COLO829 (cell line): ENCODE measurements around the gene ZNF236.
A peak's percentile ranks its signal among the peaks of the same experiment; 100 is the strongest.
"Not testable (repeated sequence)": the region's sequence is repeated elsewhere in the genome, so short reads cannot be mapped to it uniquely, and the experiment has no call there.

ENCODE experiments used
- DNase-seq: peaks from one replicate; pipeline ENCODE4 v3.0.0; 2012; ENCODE audit warnings: low spot score

ZNF236 gene

DNA sequence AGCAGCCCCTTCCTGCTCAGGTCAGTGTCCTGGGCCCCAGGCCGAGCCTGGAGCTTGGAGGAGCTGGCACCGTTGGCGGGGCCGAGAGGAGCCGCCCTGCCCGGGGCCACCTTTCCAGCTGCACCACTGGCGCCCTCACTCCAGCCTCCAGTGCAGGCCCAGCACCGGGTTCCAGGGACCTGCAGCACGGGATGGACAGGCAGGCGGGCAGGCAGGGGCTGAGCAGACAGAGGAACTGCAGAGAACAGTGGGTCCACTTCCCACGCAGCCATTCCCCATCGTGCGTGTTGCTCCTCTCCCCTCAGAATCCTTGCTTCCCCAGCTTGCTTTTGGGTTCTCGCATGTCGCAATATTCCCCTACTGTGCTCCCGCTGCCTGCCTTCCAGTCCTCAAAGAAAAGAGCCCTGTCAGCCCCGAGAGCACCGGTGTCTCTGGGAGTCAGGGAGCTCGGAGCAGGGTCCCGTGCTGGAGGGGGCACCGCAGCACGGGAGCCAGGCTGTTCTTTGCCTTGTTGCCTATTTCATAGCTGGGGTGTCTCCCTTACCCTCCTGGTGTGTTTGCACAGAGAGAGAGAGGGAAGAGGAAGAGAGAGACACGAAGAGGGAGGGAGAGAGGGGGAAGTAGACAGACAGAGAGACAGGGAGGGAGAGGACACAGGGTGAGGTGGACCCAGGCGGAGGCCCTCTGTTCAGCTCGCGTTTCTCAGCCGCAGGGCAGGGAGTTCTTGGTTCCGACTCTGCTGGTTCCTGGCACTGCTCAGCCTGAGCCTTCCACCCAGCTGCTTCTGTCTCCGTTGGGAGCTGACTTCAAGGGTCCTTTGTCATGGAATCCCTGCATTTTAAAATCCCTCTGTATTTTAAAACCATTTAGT is 184.2 kb downstream of the ZNF236 start:
- DNase-seq, result no peak

DNA sequence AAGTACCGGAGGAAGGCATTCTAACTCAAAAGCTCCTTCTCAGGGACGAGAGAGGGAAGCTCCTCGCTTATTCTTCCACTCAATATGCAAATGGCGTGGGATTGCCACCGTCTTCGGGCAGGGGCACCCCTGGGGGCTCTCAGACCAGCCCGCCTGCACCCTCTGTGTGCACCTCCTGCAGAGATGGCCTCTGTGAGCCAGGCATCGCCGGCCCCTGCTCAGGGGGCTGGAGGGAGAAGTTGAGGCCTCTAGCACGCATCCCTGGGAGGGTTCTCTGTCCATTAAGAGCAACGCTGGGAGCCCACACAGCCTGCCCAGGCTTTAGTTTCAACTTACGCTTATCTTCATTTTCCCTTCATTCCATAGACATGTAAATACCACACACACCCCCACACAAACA is 184.9 kb downstream of the ZNF236 start:
- no peak for DNase-seq

- no peak for DNase-seq
These were observed 185.6 kb downstream of the ZNF236 start for GRCh38 chr18:77008006-77008405.

DNA sequence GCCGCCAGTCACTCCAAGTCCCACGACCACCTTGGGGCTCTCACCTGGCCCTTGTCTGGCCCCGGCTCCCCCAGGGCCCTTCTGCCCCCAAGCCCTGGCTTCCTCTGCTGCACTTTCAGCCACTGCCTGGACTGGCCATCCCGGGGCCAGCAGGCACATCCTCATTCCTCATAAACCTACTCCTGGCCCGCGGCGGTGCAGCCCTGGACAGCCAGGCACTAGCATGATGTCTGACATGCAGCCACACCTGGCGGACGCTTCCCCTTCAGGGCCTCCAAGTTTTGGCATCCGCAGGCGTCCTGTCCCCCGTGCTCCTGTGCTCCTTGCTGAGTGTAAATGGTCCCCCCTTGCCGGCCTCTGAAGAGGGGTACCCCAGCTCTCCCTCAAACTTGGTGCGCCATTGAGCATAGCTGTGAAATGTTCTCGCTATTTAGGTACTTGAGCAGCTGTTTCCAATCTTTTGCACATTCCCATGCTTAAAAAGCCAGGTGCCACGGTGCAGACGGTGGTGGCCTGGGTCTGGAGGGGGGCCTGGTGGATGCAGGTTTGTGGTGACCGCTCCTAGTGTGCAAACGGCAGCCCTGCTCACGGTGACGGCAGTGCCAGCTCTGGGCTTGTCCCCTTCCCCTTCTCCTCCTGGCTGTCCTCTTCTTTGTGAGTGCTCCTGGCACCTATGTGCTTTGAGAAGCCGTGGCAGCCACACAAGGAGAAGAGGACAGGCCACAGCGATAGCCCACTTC is 186.4 kb downstream of the ZNF236 start:
- DNase-seq, result no peak

GRCh38 chr18:77009675-77010074 is 187.3 kb downstream of the ZNF236 start:
- no peak for DNase-seq

GRCh38 chr18:77012120-77012519 is 189.8 kb downstream of the ZNF236 start:
- DNase-seq, result no peak

GRCh38 chr18:77012806-77013541 is 190.6 kb downstream of the ZNF236 start:
- no peak for DNase-seq

- DNase-seq, result peak; percentile 36
These were observed 191.6 kb downstream of the ZNF236 start for GRCh38 chr18:77013811-77014521.

DNA sequence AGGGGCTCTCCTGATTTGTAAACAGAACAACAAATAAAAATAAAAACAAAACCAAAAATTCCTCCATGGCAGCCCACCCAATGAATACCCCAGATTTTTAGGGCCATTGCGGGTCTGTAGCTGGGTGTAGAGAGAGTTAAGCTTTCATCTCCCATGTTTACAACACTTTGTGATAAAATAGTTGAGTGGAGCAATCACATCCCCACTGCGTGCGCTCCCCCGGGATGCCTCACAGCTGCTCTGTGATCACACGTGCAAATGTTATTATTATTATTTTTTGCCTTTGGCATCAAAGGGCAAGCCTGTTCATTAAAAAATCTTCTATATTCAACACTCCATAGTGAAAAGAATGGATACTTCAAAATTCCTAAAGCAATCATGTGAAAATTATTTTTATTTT is 192.2 kb downstream of the ZNF236 start:
- no peak for DNase-seq

DNA sequence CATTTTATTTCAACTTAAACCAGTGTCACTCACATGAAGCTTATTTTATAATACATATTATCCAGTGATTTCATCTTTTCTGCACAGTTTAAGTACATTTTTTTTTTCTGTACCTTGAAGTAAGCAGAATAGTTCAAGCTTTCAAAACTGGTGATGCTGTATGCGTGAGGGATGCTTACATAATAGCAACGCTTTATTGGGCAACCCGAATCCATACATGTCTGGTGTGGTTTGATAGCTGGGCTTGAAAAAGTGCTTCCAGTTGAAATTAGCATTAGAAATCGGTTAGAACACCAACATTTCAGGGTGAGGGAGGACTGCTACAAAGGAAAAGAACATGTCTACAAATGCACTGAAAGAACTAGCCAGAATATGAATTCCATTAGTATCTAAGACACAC is 192.8 kb downstream of the ZNF236 start:
- DNase-seq, result no peak

DNA sequence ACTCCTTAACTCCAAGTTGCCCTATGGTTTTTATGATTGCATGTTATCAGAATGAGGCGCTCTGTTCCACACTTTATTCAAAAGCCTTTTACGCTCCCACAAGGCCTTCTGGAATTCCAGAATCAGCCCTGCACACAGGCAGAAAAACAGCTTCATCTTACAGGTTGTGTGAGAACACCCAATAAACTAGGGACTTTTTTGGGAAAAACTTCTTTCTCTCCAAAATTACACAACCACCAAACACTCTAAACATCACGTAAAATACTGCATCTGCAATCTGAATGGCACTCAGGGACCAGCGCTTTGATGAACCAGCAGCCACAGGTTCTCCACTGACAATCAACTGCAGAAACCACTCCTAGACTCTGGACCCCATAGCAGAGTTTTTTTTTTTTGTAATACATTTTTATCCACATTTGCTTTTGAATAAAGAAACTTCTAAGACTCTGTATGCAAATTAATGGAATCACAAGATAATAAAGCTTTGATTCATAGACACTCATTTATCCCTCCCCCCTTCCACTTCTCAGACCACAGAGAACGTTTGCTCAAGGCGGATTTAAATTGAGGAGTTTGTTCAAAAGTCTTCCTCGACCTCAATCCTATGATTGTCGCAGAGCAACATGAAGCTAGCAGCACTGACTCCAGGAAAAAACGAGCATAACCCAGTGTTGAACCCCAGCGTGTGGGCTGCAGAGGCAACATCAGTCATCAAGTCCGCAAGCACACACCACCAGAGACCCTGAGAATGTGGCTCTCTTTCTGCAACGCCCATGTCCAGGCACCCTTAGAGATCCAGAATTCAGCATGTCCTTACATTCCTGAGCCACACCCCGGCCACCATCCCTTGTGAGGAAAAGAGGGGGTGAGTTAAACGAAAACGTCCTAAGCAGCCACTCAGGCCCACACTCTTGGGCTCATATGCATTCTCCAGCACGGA is 193.7 kb downstream of the ZNF236 start:
- peak; percentile 57 for DNase-seq

- peak; percentile 37 for DNase-seq
These were observed 194.6 kb downstream of the ZNF236 start for GRCh38 chr18:77016936-77017335.

DNA sequence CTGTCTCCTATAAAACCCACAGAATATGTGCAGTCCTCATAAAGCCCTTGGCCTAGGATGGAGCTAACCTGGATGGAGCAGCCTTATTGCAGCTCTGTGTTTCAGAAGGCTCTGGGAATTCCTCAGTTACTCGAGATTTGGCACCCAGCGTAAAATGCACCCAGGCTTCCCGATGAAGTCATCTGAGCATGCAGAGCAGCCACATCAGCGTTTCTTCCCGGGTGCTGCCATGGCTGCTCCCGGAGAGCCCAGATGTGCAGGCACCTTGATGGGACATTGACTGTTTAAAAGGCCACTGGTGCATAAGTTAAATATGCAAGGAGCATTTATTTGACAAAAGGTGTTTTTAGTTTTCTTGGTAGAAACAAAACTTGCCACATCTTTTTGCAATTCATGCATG is 195.0 kb downstream of the ZNF236 start:
- no peak for DNase-seq

- not testable (repeated sequence) for DNase-seq
These were observed 196.3 kb downstream of the ZNF236 start for GRCh38 chr18:77018650-77019049.

GRCh38 chr18:77019641-77020040 is 197.3 kb downstream of the ZNF236 start:
- DNase-seq, result no peak
